Measurements from ENCODE around the gene BHLHE40.

Gene BHLHE40

GRCh38 chr3:4979428-4980228 is at the start of gene BHLHE40:
Gene BHLHE40, plus strand, starts transcription at chr3:4979437. Its CDS starts 282 bp downstream, at chr3:4979719.
- no peak for DNase-seq (ENCODE audit: low read depth)

- no peak for DNase-seq (ENCODE audit: low read depth)
Observed at GRCh38 chr3:4930501-4930900, 48.7 kb upstream of the BHLHE40 start.

- no peak for DNase-seq (ENCODE audit: low read depth)
Observed at GRCh38 chr3:4934050-4934449, 45.2 kb upstream of the BHLHE40 start.

GRCh38 chr3:4935347-4935746 is 43.9 kb upstream of the BHLHE40 start:
- no peak for DNase-seq (ENCODE audit: low read depth)

GRCh38 chr3:4936982-4937614 is 42.1 kb upstream of the BHLHE40 start:
- no peak for DNase-seq (ENCODE audit: low read depth)

GRCh38 chr3:4938281-4938982 is 40.8 kb upstream of the BHLHE40 start:
- DNase-seq (ENCODE audit: low read depth), result no peak

GRCh38 chr3:4939276-4939675 is 40.0 kb upstream of the BHLHE40 start:
- no peak for DNase-seq (ENCODE audit: low read depth)

GRCh38 chr3:4940985-4941384 is 38.3 kb upstream of the BHLHE40 start:
- no peak for DNase-seq (ENCODE audit: low read depth)

GRCh38 chr3:4943549-4943948 is 35.7 kb upstream of the BHLHE40 start:
- DNase-seq (ENCODE audit: low read depth), result no peak

GRCh38 chr3:4945324-4945723 is 33.9 kb upstream of the BHLHE40 start:
- DNase-seq (ENCODE audit: low read depth), result no peak

GRCh38 chr3:4947028-4947427 is 32.2 kb upstream of the BHLHE40 start:
- no peak for DNase-seq (ENCODE audit: low read depth)

GRCh38 chr3:4948395-4948794 is 30.8 kb upstream of the BHLHE40 start:
- DNase-seq (ENCODE audit: low read depth), result no peak

- DNase-seq (ENCODE audit: low read depth), result no peak
Observed at GRCh38 chr3:4949004-4949403, 30.2 kb upstream of the BHLHE40 start.

- no peak for DNase-seq (ENCODE audit: low read depth)
Observed at GRCh38 chr3:4949659-4950058, 29.6 kb upstream of the BHLHE40 start.

GRCh38 chr3:4950351-4950784 is 28.9 kb upstream of the BHLHE40 start:
- DNase-seq (ENCODE audit: low read depth), result no peak

GRCh38 chr3:4950948-4951347 is 28.3 kb upstream of the BHLHE40 start:
- DNase-seq (ENCODE audit: low read depth), result no peak

GRCh38 chr3:4953119-4953518 is 26.1 kb upstream of the BHLHE40 start:
- no peak for DNase-seq (ENCODE audit: low read depth)

GRCh38 chr3:4954256-4955000 is 24.8 kb upstream of the BHLHE40 start:
- DNase-seq (ENCODE audit: low read depth), result no peak

- DNase-seq (ENCODE audit: low read depth), result no peak
Observed at GRCh38 chr3:4956099-4956498, 23.1 kb upstream of the BHLHE40 start.

- no peak for DNase-seq (ENCODE audit: low read depth)
Observed at GRCh38 chr3:4956738-4957137, 22.5 kb upstream of the BHLHE40 start.

GRCh38 chr3:4957978-4958377 is 21.3 kb upstream of the BHLHE40 start:
- no peak for DNase-seq (ENCODE audit: low read depth)

GRCh38 chr3:4959180-4959579 is 20.1 kb upstream of the BHLHE40 start:
- no peak for DNase-seq (ENCODE audit: low read depth)

All from activated T-helper 9 cell treated with anti-CD3 and anti-CD28 coated beads, Interleukin-2, amount 50 U/mL, for 16 hours (primary cell).